Muscle layer of duodenum (tissue), 2 donors: ENCODE data around the gene EVC2.

Experiments used
- H3K27ac ChIP-seq: one replicate; pipeline ENCODE4 v1.7.0; 2013; ENCODE audit warnings: mild to moderate bottlenecking, low read length
- H3K27me3 ChIP-seq: one replicate; pipeline ENCODE4 v1.7.0; 2013; ENCODE audit warnings: low read depth, mild to moderate bottlenecking, control low read depth, low read length
- H3K36me3 ChIP-seq, 2 donors: one replicate each; pipeline ENCODE4 v1.7.0; 2013; ENCODE audit warnings: low read length in 2 of 2, control low read depth in 1 of 2, mild to moderate bottlenecking in 1 of 2; ENCODE audit not compliant: insufficient read depth in 2 of 2, control insufficient read depth in 1 of 2
- H3K4me1 ChIP-seq, 2 donors: one replicate each; pipeline ENCODE4 v1.7.0; 2013; ENCODE audit warnings: low read length in 2 of 2, mild to moderate bottlenecking in 2 of 2, control low read depth in 1 of 2, moderate library complexity in 1 of 2; ENCODE audit not compliant: insufficient read depth in 2 of 2, control insufficient read depth in 1 of 2
- H3K4me3 ChIP-seq, 2 donors: one replicate each; pipeline ENCODE4 v1.7.0; 2013; ENCODE audit warnings: low read length in 2 of 2, low read depth in 1 of 2, mild to moderate bottlenecking in 1 of 2
- H3K9me3 ChIP-seq, 2 donors: one replicate each; pipeline ENCODE4 v1.7.0; 2013; ENCODE audit warnings: low read length in 2 of 2, control low read depth in 1 of 2, mild to moderate bottlenecking in 1 of 2; ENCODE audit not compliant: control insufficient read depth in 1 of 2
- donor health status: healthy.

Gene EVC2

GRCh38 chr4:5558502-5558901 lies 149.9 kb downstream of the EVC2 start:
- no peaks in the 10 kb centered on the region for H3K9me3 ChIP-seq
- H3K4me3 ChIP-seq = no peak overlapping the region
- H3K36me3 ChIP-seq = peaks cover 0 to 55% of the 10 kb centered on the region in 2 donors
- no peaks in the 10 kb centered on the region for H3K4me1 ChIP-seq
- H3K27ac ChIP-seq = no peak overlapping the region
- no peaks in the 10 kb centered on the region for H3K27me3 ChIP-seq

GRCh38 chr4:5554376-5554775 lies 154.0 kb downstream of the EVC2 start:
- Histone ChIP-seq H3K27ac (no peak overlapping the region), H3K36me3 (peaks cover 0 to 30% of the 10 kb centered on the region in 2 donors), H3K27me3 (no peaks in the 10 kb centered on the region), H3K4me1 (no peaks in the 10 kb centered on the region), H3K9me3 (no peaks in the 10 kb centered on the region), H3K4me3 (no peak overlapping the region)

GRCh38 chr4:5553801-5554200 lies 154.6 kb downstream of the EVC2 start:
- Histone ChIP-seq H3K9me3 (no peaks in the 10 kb centered on the region), H3K36me3 (peaks cover 0 to 32% of the 10 kb centered on the region in 2 donors), H3K27ac (no peak overlapping the region), H3K4me1 (no peaks in the 10 kb centered on the region), H3K4me3 (no peak overlapping the region), H3K27me3 (no peaks in the 10 kb centered on the region)

- peaks cover 0 to 3% of the 10 kb centered on the region in 2 donors for H3K9me3 ChIP-seq
- H3K4me1 ChIP-seq = no peaks in the 10 kb centered on the region
- H3K27ac ChIP-seq = no peak overlapping the region
- H3K36me3 ChIP-seq = peaks cover 0 to 30% of the 10 kb centered on the region in 2 donors
- no peak overlapping the region for H3K4me3 ChIP-seq
- no peaks in the 10 kb centered on the region for H3K27me3 ChIP-seq
These were observed 155.9 kb downstream of the EVC2 start for GRCh38 chr4:5552451-5552850.

GRCh38 chr4:5547651-5548249 lies 160.6 kb downstream of the EVC2 start:
- Histone ChIP-seq H3K27ac (no peak overlapping the region), H3K27me3 (no peaks in the 10 kb centered on the region), H3K9me3 (peaks cover 0 to 6% of the 10 kb centered on the region in 2 donors), H3K36me3 (peaks cover 0 to 22% of the 10 kb centered on the region in 2 donors), H3K4me3 (no peak overlapping the region), H3K4me1 (no peaks in the 10 kb centered on the region)

GRCh38 chr4:5545271-5545670 lies 163.1 kb downstream of the EVC2 start:
- Histone ChIP-seq H3K27me3 (no peaks in the 10 kb centered on the region), H3K36me3 (peaks cover 0 to 18% of the 10 kb centered on the region in 2 donors), H3K4me1 (no peaks in the 10 kb centered on the region), H3K9me3 (peaks cover 0 to 6% of the 10 kb centered on the region in 2 donors), H3K27ac (no peak overlapping the region), H3K4me3 (no peak overlapping the region)

GRCh38 chr4:5544762-5545161 lies 163.6 kb downstream of the EVC2 start:
- Histone ChIP-seq H3K27ac (no peak overlapping the region), H3K27me3 (no peaks in the 10 kb centered on the region), H3K36me3 (peaks cover 0 to 18% of the 10 kb centered on the region in 2 donors), H3K4me3 (no peak overlapping the region), H3K4me1 (no peaks in the 10 kb centered on the region), H3K9me3 (peaks cover 0 to 6% of the 10 kb centered on the region in 2 donors)

- H3K4me3 ChIP-seq = no peak overlapping the region
These were observed 164.7 kb downstream of the EVC2 start for GRCh38 chr4:5543681-5544080.

GRCh38 chr4:5541169-5541568 lies 167.2 kb downstream of the EVC2 start:
- H3K4me3 ChIP-seq = no peak overlapping the region
- no peaks in the 10 kb centered on the region for H3K9me3 ChIP-seq
- H3K36me3 ChIP-seq = no peaks in the 10 kb centered on the region
- H3K4me1 ChIP-seq = no peaks in the 10 kb centered on the region
- no peaks in the 10 kb centered on the region for H3K27me3 ChIP-seq
- H3K27ac ChIP-seq = no peak overlapping the region

More at GRCh38 chr4:5543681-5544080, 164.7 kb downstream of the EVC2 start:
- H3K9me3 ChIP-seq = peaks cover 0 to 6% of the 10 kb centered on the region in 2 donors
- H3K4me1 ChIP-seq = no peaks in the 10 kb centered on the region
- H3K36me3 ChIP-seq = peaks cover 0 to 13% of the 10 kb centered on the region in 2 donors
- H3K27me3 ChIP-seq = no peaks in the 10 kb centered on the region
- H3K27ac ChIP-seq = no peak overlapping the region

- H3K36me3 ChIP-seq = peaks cover 0 to 6% of the 10 kb centered on the region in 2 donors
- H3K27me3 ChIP-seq = no peaks in the 10 kb centered on the region
- no peaks in the 10 kb centered on the region for H3K4me1 ChIP-seq
- H3K9me3 ChIP-seq = peaks cover 0 to 7% of the 10 kb centered on the region in 2 donors
- H3K4me3 ChIP-seq = no peak overlapping the region
- no peak overlapping the region for H3K27ac ChIP-seq
These were observed 168.8 kb downstream of the EVC2 start for GRCh38 chr4:5539584-5539983.

GRCh38 chr4:5532100-5532499 lies 176.3 kb downstream of the EVC2 start:
- H3K4me1 ChIP-seq = no peaks in the 10 kb centered on the region
- no peaks in the 10 kb centered on the region for H3K27me3 ChIP-seq
- no peak overlapping the region for H3K4me3 ChIP-seq
- peaks cover 0 to 11% of the 10 kb centered on the region in 2 donors for H3K36me3 ChIP-seq
- H3K27ac ChIP-seq = no peak overlapping the region
- H3K9me3 ChIP-seq = peaks cover 0 to 7% of the 10 kb centered on the region in 2 donors

- H3K4me3 ChIP-seq = no peak overlapping the region
- H3K27me3 ChIP-seq = no peaks in the 10 kb centered on the region
- no peak overlapping the region for H3K27ac ChIP-seq
- H3K4me1 ChIP-seq = peaks cover 0 to 8% of the 10 kb centered on the region in 2 donors
- peaks cover 0 to 5% of the 10 kb centered on the region in 2 donors for H3K36me3 ChIP-seq
- no peaks in the 10 kb centered on the region for H3K9me3 ChIP-seq
These were observed 180.3 kb downstream of the EVC2 start for GRCh38 chr4:5528031-5528436.
